ENCODE results near the gene FGF21. TPM values are rescaled to one million over a fixed set of nuclear protein-coding genes. Genes with fewer than 3 reads are reported as not detected.

FGF21 gene
- total RNA-seq, 4 donors from 2014 or later = not detected

DNA sequence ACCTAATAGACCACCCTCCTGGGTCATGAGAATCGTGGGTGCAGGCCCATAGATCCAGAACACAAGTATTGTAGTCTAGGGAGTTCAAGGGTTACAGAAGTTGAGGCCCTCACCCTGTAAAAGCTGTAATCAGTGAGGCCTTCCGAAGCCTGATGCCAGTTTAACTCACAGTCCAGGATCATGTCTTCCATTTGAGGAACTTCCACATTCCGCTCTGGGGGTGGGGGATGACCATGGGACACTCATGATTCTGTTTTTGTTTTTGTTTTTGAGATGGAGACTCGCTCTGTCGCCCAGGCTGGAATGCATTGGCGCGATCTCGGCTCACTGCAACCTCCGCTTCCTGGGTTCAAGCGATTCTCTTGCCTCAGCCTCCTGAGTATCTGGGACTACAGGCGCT is 13.2 kb upstream of the FGF21 start:
- in situ Hi-C loops (cut with MboI; ENCODE audit: low pct_ligation_motif_present in 1 of 4, low pct_unique_long_range_greater_than_20kb in 1 of 4, low sequenced_read_pairs in 3 of 4) (loop anchor here in 1 of 4 donors (10.0 kb wide), 1 partner anchor 97 kb away; the partner anchor contains the start of gene CA11), intact Hi-C loops (cut with DNase I; ENCODE audit: low total_unique reads) (loop anchor here (10.0 kb wide), 1 partner anchor 67 kb away; the partner anchor contains the start of gene NTN5)
- no peaks in the 10 kb centered on the region for H3K36me3 ChIP-seq
- H3K9me3 ChIP-seq = no peaks in the 10 kb centered on the region
- 80 to 87% methylated on average over 1 to 11 of the region's 11 CpGs for WGBS, 2 donors (ENCODE audit: low coverage in 1 of 2)
- no peak overlapping the region for H3K4me3 ChIP-seq
- H3K27me3 ChIP-seq = peaks cover 33% of the 10 kb centered on the region
- no peak for TF ChIP-seq CTCF (IDR thresholded peaks at IDR 0.05)
- no peak for TF ChIP-seq EP300 (IDR thresholded peaks at IDR 0.05; ENCODE audit: low read depth)
- TF ChIP-seq POLR2A (IDR thresholded peaks at IDR 0.05) = no peak
- TF ChIP-seq POLR2AphosphoS5 (IDR thresholded peaks at IDR 0.05) = no peak
- peaks cover 0 to 30% (median 9%) of the 10 kb centered on the region in 4 donors for H3K4me1 ChIP-seq
- DNase-seq = no peak
- H3K27ac ChIP-seq = peak overlapping the region in 2 of 4 donors; percentile 30 to 75

DNA sequence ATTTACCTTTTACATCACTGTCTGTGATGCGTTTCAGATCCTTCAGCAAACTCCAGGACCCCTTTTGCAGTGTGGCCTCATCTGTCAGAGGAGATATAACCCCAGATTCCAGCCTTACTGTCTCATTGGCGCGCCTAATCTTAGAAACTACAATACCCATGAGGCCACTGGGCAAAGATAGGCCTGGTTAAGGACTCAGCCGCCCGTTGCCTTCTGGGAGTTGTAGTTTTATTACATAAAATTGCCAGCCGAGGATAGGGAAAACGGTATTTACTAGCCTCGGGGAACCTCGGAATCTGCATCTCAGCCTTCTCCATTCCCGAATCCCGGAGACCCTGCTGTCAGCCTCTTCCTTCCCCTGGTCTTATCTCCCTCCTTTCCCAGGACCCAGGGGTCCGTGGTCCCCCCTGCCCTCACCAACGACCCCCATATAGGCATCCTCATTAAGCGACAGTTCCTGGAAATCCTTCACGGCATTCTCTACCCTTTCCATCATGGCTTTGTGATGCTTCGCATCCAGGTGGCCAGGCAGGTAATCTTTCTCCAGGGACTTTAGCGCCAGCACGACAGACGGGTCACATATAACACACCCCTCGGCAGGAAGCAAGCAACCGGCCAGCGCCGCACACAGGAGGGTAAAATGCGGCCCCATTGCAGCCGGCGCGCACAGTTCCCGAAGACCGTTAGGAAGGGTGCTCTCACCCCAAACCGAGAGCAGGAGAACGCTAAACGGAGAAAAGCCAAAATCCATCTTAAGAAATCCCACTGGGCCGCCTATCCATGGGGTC is 9.9 kb upstream of the FGF21 start:
- Histone ChIP-seq H3K27ac (no peak overlapping the region), H3K4me3 (no peak overlapping the region), H3K4me1 (peaks cover 0 to 19% (median 0%) of the 10 kb centered on the region in 4 donors), H3K9me3 (no peaks in the 10 kb centered on the region), H3K27me3 (peaks cover 32% of the 10 kb centered on the region), H3K36me3 (no peaks in the 10 kb centered on the region)
- in situ Hi-C loops (cut with MboI; ENCODE audit: low pct_ligation_motif_present in 1 of 4, low pct_unique_long_range_greater_than_20kb in 1 of 4, low sequenced_read_pairs in 3 of 4) = loop anchor here in 1 of 4 donors (10.0 kb wide), 1 partner anchor 101 kb away; the partner anchor contains the start of gene CA11
- intact Hi-C loops (cut with DNase I; ENCODE audit: low total_unique reads) = loop anchor here (10.0 kb wide), 1 partner anchor 71 kb away; the partner anchor contains the start of gene NTN5
- WGBS, 2 donors (ENCODE audit: low coverage in 1 of 2) = 20 to 34% methylated on average over 6 to 33 of the region's 33 CpGs
- TF ChIP-seq EP300 (IDR thresholded peaks at IDR 0.05; ENCODE audit: low read depth) (no peak), POLR2A (IDR thresholded peaks at IDR 0.05) (no peak), POLR2AphosphoS5 (IDR thresholded peaks at IDR 0.05) (no peak), CTCF (IDR thresholded peaks at IDR 0.05) (no peak)
- DNase-seq = peak; percentile 47

DNA sequence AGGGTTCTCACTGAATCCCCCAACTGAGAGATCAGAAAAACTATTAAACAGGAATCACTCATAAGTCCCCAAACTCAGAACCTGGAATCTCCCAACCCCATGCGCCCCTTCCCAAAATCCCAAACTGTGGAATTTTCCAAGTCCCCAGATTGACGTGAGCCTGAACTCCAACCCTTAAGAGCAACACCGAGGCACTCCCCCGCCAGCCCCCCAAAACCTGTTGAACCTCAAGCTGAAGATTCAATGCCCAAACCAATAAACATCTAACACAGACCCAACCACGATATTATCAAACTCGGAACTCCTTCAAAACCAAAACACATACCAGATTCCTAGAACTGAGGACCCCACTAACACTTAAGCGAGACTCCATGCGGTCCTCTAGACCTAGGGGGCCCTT is 9.2 kb upstream of the FGF21 start:
- peaks cover 0 to 11% (median 0%) of the 10 kb centered on the region in 4 donors for H3K4me1 ChIP-seq
- peak overlapping the region in 2 of 4 donors; percentile 59 to 70 for H3K27ac ChIP-seq
- no peak for DNase-seq
- H3K36me3 ChIP-seq = no peaks in the 10 kb centered on the region
- H3K4me3 ChIP-seq = no peak overlapping the region
- WGBS, 2 donors (ENCODE audit: low coverage in 1 of 2) = 70% methylated on average over 8 of the region's 8 CpGs; no CpG with 5 or more reads in 1 of the 2 donors
- intact Hi-C loops (cut with DNase I; ENCODE audit: low total_unique reads) = loop anchor here (10.0 kb wide), 1 partner anchor 71 kb away; the partner anchor contains the start of gene NTN5
- no peaks in the 10 kb centered on the region for H3K9me3 ChIP-seq
- no peak for TF ChIP-seq POLR2A (IDR thresholded peaks at IDR 0.05)
- no peak for TF ChIP-seq EP300 (IDR thresholded peaks at IDR 0.05; ENCODE audit: low read depth)
- no peak for TF ChIP-seq POLR2AphosphoS5 (IDR thresholded peaks at IDR 0.05)
- no peak for TF ChIP-seq CTCF (IDR thresholded peaks at IDR 0.05)
- H3K27me3 ChIP-seq = peaks cover 38% of the 10 kb centered on the region
- in situ Hi-C loops (cut with MboI; ENCODE audit: low pct_ligation_motif_present in 1 of 4, low pct_unique_long_range_greater_than_20kb in 1 of 4, low sequenced_read_pairs in 3 of 4) = loop anchor here in 1 of 4 donors (10.0 kb wide), 1 partner anchor 101 kb away; the partner anchor contains the start of gene CA11
